GM23248 (cell line): ENCODE data around the gene NOC2L.

Source experiments
- EZH2 ChIP-seq: fragments of 200-600 bp; sonication (generic); IDR thresholded peaks from 2 replicates; pipeline ENCODE4 v1.6.1; 2018; ENCODE audit warnings: antibody characterized with exemption, mild to moderate bottlenecking; ENCODE audit not compliant: insufficient read depth, poor library complexity, severe bottlenecking
- EZH2phosphoT487 ChIP-seq: fragments of 200-600 bp; sonication (generic); IDR thresholded peaks from 2 replicates; pipeline ENCODE4 v1.6.1; 2018; ENCODE audit warnings: antibody characterized with exemption, moderate library complexity, mild to moderate bottlenecking, low read depth; ENCODE audit not compliant: insufficient read depth

GRCh38 chr1:1005774-1006304, 46.8 kb upstream of the NOC2L start:
- TF ChIP-seq EZH2 = no peak
- TF ChIP-seq EZH2phosphoT487 = no peak
